ENCODE measurements around the gene C4orf50.

- no peak for TF ChIP-seq EZH2 (IDR thresholded peaks at IDR 0.05; ENCODE audit: borderline replicate concordance, insufficient read depth, low read depth, low read length, poor library complexity, severe bottlenecking)
- TF ChIP-seq CTCF (IDR thresholded peaks at IDR 0.05): no peak
These were observed 125.8 kb downstream of the C4orf50 start for GRCh38 chr4:5892323-5893003.
